Measurements from ENCODE around the gene FATE1.

GRCh38 chrX:151687635-151688034 is 28.2 kb upstream of the FATE1 start:
- TF ChIP-seq FIP1L1 (IDR thresholded peaks at IDR 0.05; ENCODE audit: borderline replicate concordance, insufficient read depth, low read depth, low read length): no peak
- no peak for TF ChIP-seq CTCF (CRISPR knock-in tag; IDR thresholded peaks at IDR 0.05)
- no peak for TF ChIP-seq ATF3 (CRISPR knock-in tag; IDR thresholded peaks at IDR 0.05)
- no peak for TF ChIP-seq POLR2AphosphoS5 (IDR thresholded peaks at IDR 0.05; ENCODE audit: low read depth, low read length)
- no peak for TF ChIP-seq FOXM1 (CRISPR knock-in tag; IDR thresholded peaks at IDR 0.05)
- TF ChIP-seq CREM (IDR thresholded peaks at IDR 0.05): no peak
- no peak for TF ChIP-seq CREM (CRISPR knock-in tag; IDR thresholded peaks at IDR 0.05)
- TF ChIP-seq EHMT2 (IDR thresholded peaks at IDR 0.05; ENCODE audit: borderline replicate concordance, low read depth, low read length): no peak
- TF ChIP-seq ZNF331 (CRISPR knock-in tag; IDR thresholded peaks at IDR 0.05): no peak
- TF ChIP-seq ZNF292 (CRISPR knock-in tag; IDR thresholded peaks at IDR 0.05; ENCODE audit: borderline replicate concordance, low read depth): no peak
- no peak for TF ChIP-seq ZNF562 (CRISPR knock-in tag; IDR thresholded peaks at IDR 0.05; ENCODE audit: borderline replicate concordance)
- TF ChIP-seq ZNF280D (CRISPR knock-in tag; IDR thresholded peaks at IDR 0.05): no peak
